Measurements from ENCODE around the gene TMEM220.

Gene TMEM220

GRCh38 chr17:10729334-10730193 lies at the start of gene TMEM220:
Gene TMEM220 (minus strand): TSS chr17:10730023. CDS start chr17:10729851, 172 bp downstream.
- DNase-seq = no peak

GRCh38 chr17:10779609-10780008 lies 49.8 kb upstream of the TMEM220 start:
- no peak for DNase-seq

- DNase-seq = no peak
These were observed 48.1 kb upstream of the TMEM220 start for GRCh38 chr17:10777890-10778289.

- no peak for DNase-seq
These were observed 47.4 kb upstream of the TMEM220 start for GRCh38 chr17:10777131-10777807.

GRCh38 chr17:10776381-10776780 lies 46.6 kb upstream of the TMEM220 start:
- no peak for DNase-seq

- DNase-seq = no peak
These were observed 46.0 kb upstream of the TMEM220 start for GRCh38 chr17:10775740-10776356.

- DNase-seq = no peak
These were observed 45.2 kb upstream of the TMEM220 start for GRCh38 chr17:10775058-10775457.

- no peak for DNase-seq
These were observed 43.6 kb upstream of the TMEM220 start for GRCh38 chr17:10773391-10773790.

GRCh38 chr17:10772425-10773380 lies 42.9 kb upstream of the TMEM220 start:
- no peak for DNase-seq

- DNase-seq = no peak
These were observed 41.3 kb upstream of the TMEM220 start for GRCh38 chr17:10771148-10771547.

GRCh38 chr17:10769840-10770239 lies 40.0 kb upstream of the TMEM220 start:
- no peak for DNase-seq

GRCh38 chr17:10768750-10769251 lies 39.0 kb upstream of the TMEM220 start:
- DNase-seq = no peak

- DNase-seq = no peak
These were observed 37.4 kb upstream of the TMEM220 start for GRCh38 chr17:10767232-10767631.

- no peak for DNase-seq
These were observed 32.2 kb upstream of the TMEM220 start for GRCh38 chr17:10762037-10762436.

GRCh38 chr17:10761281-10761680 lies 31.5 kb upstream of the TMEM220 start:
- no peak for DNase-seq

GRCh38 chr17:10758062-10758461 lies 28.2 kb upstream of the TMEM220 start:
- no peak for DNase-seq

- DNase-seq = no peak
These were observed 27.8 kb upstream of the TMEM220 start for GRCh38 chr17:10757647-10758046.

GRCh38 chr17:10757067-10757466 lies 27.2 kb upstream of the TMEM220 start:
- no peak for DNase-seq

GRCh38 chr17:10756619-10757018 lies 26.8 kb upstream of the TMEM220 start:
- no peak for DNase-seq

- no peak for DNase-seq
These were observed 26.4 kb upstream of the TMEM220 start for GRCh38 chr17:10756185-10756584.

- no peak for DNase-seq
These were observed 25.8 kb upstream of the TMEM220 start for GRCh38 chr17:10755592-10756127.
